HG03354 (cell line): ENCODE results near the gene ST3GAL6.

Experiments used
- ATAC-seq: cut with Tn5 transposase; IDR thresholded peaks from one replicate; pipeline ENCODE4 v1.9.1; 2021; ENCODE audit warnings: mild to moderate bottlenecking; ENCODE audit not compliant: unreplicated experiment, poor library complexity, severe bottlenecking

ST3GAL6 gene

DNA sequence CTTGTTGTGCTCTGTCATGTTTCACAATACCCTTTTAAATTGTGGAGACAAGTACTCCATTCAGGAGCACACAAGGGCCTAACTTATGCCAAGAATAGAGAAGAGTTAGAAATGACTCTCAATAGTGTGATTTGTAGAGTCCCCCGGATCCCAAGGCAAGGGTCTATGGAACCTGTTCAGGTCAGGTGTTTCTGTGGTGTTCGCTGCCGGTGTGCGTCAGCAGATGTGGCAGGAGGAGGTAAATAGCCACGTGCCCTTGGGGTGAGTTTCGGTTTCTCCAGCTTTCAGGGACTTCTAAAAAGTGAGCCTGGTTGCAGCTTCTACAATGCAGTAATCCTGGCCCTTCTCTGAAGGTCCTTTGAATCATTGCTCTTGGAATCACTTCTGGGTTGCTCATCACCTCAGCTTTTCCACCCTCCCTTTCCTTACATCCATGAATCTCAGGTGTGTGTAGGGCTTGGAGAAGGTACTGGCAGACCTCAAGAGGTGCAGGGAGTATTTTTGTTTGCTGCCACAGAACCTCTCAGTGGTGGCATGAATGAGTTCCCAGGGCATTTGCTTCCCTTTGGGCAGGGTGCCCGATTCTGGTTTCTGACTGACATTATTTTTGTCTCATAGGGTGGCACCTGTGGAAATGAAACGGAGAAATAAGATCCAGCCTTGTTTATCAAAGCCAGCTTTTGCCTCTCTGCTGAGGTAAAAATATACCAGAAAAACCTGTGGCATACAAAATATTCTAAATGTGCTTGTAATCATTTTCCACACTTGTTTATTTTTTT, 7.3 kb downstream of the ST3GAL6 start:
- peak; percentile 54 for ATAC-seq

DNA sequence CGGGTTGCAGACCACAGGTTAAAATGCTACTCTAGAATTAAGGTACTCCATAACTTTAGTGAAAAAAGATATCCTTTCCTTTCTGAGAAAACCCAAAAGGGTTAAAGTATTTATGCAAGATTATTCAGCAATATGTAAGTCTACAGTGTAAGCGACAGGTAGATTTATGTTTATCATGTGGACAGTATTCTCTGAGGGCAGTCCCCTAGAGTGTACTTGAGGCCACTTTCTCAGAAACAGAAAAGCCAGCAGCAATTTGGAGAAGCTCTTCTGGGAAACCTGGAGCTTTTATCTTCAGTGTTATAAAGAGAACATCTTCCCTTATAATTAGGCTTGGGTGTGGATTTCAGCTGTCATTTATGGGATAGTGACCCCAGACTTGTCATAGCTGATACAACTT, 8.9 kb downstream of the ST3GAL6 start:
- no peak for ATAC-seq

DNA sequence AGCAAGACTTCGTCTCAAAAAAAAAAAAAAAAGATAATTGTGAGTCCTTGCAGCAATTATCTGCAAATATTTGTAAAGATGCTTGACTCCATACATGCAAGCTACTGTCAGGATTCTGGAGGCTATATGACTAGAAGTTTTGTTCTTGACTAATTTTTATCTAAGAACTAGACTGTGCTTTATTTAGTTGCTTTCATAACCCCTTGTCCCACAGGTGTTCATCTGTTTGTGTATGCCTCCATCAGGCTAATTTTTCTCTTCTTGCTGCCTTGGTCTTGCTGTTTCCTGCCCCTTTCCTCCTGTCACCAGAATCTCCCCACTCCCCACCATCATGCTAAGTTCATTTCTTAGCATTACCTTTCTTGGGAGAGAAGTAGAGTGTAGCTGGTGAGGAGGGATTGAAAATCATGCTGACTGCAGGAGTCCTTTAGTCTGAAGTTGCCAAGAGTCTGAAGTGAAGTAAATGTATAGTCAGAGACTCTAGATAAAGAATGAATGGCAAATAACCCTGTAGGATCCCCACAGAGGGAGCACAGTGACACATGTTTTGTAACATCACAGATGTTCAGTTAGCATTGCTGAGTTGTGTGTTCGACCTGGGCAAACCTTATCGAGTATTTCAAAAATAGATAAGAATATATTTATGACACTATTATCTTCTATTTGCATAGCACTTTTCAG, 12.5 kb downstream of the ST3GAL6 start:
- no peak for ATAC-seq

- ATAC-seq: no peak
These were observed 13.0 kb downstream of the ST3GAL6 start for GRCh38 chr3:98776140-98776493.

DNA sequence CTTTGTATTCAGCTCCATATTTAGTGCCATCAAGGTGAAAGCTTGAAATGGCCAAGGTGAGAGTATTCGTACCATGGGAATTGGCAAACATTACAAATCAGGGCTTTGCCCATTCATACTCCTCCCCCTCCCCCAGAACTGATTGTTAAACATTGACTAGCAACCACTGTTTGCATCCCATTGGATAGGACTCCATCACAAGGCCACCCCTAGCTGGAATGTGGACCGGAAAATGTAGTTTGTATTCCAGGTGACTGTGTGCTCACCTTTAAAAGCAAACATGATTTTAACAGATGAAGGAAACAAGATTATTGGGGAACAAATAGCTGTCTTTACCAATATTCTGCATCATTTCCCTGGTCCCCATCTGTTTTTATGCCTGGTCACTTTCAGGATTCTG, 14.1 kb downstream of the ST3GAL6 start:
- ATAC-seq: no peak

DNA sequence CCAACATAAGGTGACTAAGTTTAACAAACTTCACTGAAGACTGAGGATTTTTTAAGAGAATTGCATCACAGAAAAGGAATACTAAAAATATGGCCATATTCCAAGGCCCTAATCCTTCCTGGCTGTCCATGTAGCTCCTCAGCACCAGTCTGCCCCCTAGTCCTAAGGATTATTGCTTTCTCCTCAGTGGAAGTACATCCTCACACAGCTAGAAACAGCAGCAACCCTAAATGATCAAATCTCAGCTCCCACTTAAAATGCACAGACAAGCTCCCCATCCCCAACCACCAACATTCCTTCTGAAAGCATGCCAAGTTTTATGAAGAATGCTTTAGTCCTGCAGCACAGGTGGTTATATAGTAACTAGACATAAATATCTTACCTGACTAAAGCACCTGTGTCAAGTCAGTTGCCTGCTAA, 14.7 kb downstream of the ST3GAL6 start:
- ATAC-seq: no peak

DNA sequence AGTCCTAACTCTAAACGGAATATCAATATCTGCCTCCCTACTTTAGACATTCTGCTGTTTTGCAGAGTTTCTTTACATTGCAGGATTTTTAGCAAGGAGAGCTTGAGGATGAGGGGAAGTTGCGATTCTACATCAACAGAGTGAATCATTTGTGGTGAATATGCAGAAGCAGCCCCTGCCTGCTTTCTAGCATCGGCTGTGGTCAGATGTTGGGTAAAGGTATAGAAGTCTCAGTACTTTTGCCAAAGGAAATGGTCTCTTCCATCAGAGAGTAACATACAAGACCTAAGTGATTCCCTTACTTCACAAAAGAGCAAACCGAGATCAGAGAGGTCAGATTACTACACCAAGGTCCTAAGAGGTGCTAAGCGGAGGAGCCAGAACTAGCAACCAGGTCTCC, 15.2 kb downstream of the ST3GAL6 start:
- ATAC-seq: no peak

DNA sequence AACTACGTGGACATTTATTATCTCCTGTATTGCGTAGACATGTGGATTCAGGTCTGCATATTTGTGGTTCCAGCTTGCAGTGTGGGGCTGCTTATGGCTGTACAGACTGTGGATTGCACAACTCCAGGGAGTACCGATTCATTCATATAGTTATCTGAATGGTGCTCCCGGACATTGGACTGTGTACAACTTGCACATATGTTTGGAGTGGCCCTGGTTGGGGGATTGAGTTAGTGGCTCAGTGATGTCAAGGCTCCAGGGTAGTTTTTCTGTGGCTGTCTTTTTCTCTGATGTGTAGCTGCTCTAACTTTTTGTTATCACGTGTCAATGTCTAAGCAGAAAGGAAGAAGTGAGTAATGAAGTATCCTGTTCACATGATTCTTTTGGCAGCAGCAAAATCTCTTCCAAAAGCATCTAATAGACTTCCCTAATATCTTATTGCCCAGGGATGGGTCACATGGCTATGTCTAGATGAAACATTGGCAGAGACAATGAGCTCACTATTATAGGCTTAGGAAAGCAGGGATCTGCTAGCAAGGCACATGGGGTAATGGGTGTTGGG, 15.8 kb downstream of the ST3GAL6 start:
- no peak for ATAC-seq

GRCh38 chr3:98779541-98780335, 16.6 kb downstream of the ST3GAL6 start:
- no peak for ATAC-seq

GRCh38 chr3:98780343-98780742, 17.2 kb downstream of the ST3GAL6 start:
- no peak for ATAC-seq

DNA sequence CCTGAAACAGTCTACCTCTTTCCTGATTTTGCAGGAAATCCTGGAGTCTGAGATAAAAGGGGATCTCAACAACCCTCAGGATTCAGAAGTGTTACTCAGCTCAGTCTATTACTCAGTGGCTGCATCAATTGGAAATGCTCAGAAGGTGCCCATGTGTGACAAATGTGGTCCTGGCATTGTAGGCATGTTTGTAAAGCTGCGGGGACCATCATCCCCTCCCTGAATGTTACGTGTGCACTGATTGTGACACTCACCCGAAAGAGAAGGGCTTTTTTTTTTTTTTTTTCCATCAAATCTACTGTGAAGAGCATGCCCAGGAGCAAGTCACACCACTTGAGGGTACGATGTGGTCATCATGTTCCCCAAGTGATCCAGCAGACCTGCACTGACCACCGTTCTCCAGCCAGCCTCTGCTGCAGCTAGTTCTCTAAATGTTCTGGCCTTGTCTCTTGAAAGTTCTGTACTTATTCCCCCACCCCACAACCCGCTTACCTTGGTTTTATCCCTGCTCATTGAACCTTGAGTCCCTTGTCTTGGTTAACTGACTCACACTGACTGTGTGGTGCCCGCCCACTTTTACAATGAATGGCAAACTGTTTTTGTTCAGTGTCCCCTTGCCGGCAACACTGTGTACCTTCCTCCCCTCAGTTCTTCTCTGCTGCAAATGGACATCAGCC, 19.8 kb downstream of the ST3GAL6 start:
- no peak for ATAC-seq

- no peak for ATAC-seq
These were observed 20.9 kb downstream of the ST3GAL6 start for GRCh38 chr3:98784042-98784441.

DNA sequence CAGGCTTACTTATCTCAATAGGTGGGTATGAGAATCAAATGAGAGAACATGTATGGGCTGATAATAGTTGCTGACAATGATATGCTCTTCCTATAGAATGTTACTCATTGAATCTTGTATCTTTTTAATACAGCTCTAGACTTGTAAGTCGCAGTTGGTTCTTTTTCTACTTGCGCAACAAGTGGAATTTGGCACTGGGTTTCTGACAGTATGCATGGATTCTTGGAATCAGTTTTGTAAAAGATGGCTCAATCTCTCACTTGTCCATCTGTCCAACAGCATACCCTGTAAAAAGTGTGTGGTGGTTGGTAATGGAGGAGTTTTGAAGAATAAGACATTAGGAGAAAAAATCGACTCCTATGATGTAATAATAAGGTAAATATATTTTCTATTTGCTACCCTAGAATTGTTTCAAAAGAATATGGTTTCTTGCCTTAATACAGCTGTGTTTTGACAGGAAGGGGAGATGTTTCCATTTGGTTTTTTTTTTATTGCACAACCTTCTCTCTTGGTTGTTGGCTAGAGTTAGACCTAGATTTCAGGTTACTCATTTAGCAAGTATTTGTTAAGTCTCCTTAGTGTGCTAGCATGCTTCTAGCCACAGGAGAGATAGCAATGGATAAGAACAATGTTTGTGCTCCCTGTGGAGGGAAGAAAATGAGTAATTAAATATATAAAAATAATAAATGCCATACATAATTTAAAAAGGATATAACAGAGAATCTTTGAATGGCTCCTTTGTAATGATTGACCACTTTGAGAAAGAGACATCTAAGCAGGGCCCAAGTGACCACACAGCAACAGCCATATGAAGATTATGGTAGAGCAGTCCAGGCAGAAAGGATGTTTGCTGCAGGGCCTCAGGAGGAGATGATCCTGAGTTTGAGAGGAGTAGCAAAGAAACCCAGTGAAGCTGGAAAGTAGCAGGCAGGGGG, 21.8 kb downstream of the ST3GAL6 start:
- ATAC-seq: no peak

- no peak for ATAC-seq
These were observed 23.3 kb downstream of the ST3GAL6 start for GRCh38 chr3:98786364-98787006.

DNA sequence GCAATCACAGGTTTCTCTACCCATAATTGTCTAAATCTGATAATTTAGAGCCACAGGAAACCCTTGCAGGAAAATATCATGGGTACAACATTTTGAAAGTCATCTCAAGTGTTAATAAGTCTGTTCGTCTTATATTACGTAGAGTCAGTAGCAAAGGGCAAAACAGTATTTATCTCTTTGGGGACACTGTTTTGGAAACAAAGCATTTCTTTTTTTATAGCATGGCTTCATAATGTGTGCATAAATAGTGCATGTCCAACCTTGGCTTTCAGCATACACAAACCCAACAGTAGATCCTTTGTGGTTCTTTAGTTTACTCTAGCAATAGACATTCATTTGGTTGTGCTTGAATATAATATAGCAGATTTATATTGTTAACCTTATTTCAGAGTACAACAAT, 24.0 kb downstream of the ST3GAL6 start:
- no peak for ATAC-seq

DNA sequence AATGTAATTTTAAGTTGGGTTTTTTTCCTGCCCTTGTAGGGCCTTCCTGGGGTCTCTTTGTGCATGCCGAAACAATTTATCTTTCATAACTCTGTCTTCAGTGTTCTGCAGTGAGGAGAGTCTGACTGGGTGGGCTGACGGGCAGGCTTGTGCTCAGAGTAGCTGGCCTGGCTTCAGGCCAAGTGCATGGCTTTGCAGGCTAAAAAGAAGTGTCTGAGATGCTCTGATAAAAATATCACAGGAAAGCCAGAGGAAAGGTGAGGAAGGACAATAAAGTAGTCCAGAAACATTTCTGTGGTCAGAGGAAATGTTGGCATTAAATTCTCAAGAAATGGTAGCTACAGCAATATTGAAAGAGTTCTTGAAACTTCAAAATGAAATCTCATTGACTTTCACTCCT, 25.5 kb downstream of the ST3GAL6 start:
- no peak for ATAC-seq

DNA sequence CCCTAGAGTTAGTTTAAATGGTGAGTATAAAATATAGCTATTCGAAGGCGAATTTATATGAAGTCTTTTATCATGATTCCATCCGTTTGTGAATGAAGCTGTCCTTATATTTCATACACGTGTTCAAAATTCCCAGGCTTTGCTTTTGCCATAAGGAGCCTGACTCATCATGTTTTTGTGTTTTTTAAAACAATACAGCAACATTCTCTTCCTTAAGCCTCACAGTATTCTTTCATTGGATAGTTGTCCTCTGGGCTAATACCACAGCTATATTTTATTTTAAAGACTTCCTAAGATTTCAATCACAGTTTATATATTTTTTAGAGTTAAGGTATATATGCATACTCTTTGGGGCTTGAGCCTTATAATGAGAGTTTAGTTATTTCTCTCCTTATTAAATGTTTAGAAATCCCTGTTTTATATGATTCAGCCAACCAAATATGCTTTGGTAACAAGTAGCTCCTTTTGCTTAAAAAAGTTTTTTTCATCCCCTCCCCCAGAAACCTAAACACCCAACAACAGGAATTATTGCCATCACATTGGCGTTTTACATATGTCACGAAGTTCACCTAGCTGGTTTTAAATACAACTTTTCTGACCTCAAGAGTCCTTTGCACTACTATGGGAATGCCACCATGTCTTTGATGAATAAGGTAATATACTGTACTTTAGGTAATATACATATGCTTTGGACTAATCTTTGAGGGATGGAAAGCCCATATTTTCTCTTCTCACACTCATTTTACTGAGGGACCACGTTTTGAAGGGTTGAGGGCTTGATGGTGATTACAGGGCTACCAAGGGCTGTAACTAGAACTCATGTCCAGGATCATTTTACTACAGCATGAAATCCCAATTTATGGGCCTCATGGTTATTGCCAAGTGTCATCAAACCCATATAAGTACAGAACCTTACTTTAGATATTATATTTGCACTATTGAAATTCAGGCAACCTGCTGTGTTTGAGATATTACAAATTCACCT, 28.5 kb downstream of the ST3GAL6 start:
- no peak for ATAC-seq
